GM12873 (cell line): ENCODE measurements around the gene CEP57.

Experiments
- TF ChIP-seq, protein P1 (sequence below): IDR thresholded peaks from 2 replicates; pipeline ENCODE4 v1.5.1; 2012; ENCODE audit warnings: low read depth, mild to moderate bottlenecking, moderate library complexity, low read length, control low read depth; ENCODE audit not compliant: insufficient read depth; ENCODE audit errors: missing control alignments

Gene CEP57

DNA sequence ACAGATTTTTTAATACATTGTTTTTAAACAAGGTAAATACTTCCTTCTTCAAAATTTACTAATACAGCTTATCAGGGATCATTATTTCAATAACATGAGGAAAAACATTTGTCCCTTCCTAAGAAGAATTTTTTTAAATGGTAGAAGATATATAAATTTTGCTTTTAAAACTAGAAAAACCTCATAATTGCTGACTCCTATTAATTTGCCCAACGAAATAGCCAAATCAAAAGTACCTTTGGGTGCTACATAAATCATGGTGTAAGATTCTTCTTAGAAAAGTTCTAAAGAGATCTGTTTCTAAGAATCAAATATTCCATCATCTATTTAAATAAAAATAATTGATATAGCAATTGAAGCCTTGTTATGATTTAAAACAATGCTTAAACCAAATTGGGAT, 54.9 kb downstream of the CEP57 start:
- TF ChIP-seq, protein P1, sequence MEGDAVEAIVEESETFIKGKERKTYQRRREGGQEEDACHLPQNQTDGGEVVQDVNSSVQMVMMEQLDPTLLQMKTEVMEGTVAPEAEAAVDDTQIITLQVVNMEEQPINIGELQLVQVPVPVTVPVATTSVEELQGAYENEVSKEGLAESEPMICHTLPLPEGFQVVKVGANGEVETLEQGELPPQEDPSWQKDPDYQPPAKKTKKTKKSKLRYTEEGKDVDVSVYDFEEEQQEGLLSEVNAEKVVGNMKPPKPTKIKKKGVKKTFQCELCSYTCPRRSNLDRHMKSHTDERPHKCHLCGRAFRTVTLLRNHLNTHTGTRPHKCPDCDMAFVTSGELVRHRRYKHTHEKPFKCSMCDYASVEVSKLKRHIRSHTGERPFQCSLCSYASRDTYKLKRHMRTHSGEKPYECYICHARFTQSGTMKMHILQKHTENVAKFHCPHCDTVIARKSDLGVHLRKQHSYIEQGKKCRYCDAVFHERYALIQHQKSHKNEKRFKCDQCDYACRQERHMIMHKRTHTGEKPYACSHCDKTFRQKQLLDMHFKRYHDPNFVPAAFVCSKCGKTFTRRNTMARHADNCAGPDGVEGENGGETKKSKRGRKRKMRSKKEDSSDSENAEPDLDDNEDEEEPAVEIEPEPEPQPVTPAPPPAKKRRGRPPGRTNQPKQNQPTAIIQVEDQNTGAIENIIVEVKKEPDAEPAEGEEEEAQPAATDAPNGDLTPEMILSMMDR = no peak

- TF ChIP-seq, protein P1 = peak; percentile 50
Observed at GRCh38 chr11:95849087-95849825, 59.0 kb downstream of the CEP57 start.

DNA sequence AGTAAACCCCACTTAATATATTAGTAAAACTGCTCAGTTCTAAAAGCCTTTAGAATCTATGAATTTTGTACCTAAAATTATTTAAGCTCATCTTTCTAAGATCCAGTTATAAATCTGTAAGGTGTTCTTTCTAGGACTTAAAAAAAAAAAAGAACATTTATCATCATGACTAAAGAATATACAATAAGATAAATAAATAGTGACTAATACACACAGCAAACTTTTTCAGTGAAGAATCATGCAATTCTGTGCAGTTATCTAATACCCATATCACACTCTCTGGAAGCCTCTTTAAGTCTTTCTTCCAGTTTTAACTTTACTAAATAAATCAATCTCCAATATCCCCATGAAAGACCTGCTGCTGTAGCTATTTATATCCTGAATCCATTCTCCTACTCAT, 59.8 kb downstream of the CEP57 start:
- TF ChIP-seq, protein P1 = no peak

- TF ChIP-seq, protein P1 = no peak
Observed at GRCh38 chr11:95853138-95853537, 62.8 kb downstream of the CEP57 start.

- TF ChIP-seq, protein P1 = no peak
Observed at GRCh38 chr11:95853862-95854261, 63.6 kb downstream of the CEP57 start.

DNA sequence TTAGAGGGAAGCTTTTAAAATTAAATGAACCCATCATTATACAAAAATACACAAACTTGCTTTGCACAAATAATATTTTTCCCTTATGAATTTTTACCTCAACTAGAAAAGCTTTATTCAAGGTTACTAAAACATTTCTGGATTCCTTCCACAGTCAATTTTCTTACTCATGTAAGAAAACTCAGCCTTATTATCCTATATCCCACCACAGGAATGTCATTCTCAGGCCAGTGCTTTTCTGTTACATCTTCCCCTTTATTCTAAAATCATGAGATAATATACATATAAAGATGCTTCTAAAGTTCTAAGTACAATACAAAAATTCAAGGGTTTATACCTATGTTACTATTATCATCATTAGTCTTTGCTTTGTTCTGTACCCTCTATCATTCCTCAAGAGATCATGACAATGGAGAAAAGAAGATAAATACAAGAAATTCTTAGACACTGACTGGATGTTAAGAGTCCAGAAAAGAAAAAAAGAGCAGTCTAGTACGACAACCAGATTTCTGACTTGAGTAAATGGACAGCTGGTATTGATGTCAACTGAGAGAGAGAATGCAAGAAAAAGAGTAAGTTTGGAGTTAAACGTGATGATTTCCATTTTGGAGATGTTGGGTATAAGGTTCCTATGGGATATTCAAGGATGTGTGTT, 73.3 kb downstream of the CEP57 start:
- TF ChIP-seq, protein P1 = no peak

GRCh38 chr11:95867105-95867504, 76.8 kb downstream of the CEP57 start:
- TF ChIP-seq, protein P1 = no peak
